ENCODE results near the gene PXDC1.
"Not testable (repeated sequence)": the region's sequence is repeated elsewhere in the genome, so short reads cannot be mapped to it uniquely, and the experiment has no call there.

Gene PXDC1

DNA sequence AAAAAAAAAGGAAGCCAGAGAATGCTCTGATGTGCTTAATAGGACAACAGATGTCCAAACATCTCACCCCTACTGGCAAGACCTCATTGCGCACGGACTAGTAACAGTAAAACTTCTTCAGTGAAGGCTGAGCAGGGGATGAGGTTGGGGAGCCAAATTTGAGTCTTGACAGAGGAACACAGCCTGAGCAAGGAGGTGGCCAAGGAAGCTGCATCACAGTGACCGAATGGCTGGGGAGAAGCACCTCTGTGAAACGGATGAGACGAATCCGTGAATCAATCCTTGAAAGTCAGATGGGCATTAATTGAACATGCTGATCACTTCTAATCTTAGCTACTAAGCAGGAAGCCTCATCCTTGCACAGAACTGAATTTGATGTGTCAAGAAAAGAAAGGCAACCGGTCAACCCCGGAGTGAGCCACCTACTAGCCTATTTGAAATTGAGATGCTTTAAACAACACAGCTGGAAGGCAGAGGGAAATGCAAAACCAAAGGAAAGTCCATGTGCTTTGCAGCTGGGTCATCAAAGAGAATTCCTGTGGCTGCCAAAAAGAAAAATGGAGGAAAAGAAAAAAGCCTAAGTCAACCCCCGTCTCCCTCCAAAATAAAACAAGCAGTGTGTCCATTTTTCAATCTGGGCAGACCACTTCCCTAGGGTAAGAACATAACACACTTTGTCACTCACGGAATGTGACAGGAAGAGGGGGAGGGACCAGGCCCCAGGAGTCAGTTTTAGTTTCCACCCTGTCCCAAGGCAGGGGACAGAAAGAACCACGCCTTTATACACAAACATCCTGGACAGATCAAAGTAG lies 29.5 kb downstream of the PXDC1 start:
- TF ChIP-seq, protein P1, sequence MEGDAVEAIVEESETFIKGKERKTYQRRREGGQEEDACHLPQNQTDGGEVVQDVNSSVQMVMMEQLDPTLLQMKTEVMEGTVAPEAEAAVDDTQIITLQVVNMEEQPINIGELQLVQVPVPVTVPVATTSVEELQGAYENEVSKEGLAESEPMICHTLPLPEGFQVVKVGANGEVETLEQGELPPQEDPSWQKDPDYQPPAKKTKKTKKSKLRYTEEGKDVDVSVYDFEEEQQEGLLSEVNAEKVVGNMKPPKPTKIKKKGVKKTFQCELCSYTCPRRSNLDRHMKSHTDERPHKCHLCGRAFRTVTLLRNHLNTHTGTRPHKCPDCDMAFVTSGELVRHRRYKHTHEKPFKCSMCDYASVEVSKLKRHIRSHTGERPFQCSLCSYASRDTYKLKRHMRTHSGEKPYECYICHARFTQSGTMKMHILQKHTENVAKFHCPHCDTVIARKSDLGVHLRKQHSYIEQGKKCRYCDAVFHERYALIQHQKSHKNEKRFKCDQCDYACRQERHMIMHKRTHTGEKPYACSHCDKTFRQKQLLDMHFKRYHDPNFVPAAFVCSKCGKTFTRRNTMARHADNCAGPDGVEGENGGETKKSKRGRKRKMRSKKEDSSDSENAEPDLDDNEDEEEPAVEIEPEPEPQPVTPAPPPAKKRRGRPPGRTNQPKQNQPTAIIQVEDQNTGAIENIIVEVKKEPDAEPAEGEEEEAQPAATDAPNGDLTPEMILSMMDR (IDR thresholded peaks at IDR 0.05; ENCODE audit: borderline replicate concordance, insufficient read depth, low read depth, low read length): no peak
- no peak overlapping the region for H3K4me3 ChIP-seq (ENCODE audit: low read depth, low read length)

DNA sequence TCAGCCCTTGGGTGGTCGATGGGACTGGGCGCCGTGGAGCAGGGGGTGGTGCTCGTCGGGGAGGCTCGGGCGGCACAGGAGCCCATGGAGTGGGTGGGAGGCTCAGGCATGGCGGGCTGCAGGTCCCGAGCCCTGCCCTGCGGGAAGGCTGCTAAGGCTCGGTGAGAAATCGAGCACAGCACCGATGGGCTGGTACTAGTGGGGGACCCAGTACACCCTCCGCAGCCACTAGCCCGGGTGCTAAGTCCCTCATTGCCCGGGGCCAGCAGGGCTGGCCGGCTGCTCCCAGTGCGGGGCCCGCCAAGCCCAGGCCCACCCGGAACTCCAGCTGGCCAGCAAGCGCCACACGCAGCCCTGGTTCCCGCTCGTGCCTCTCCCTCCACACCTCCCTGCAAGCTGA lies 30.7 kb downstream of the PXDC1 start:
- not testable (repeated sequence) for H3K4me3 ChIP-seq (ENCODE audit: low read depth, low read length)

DNA sequence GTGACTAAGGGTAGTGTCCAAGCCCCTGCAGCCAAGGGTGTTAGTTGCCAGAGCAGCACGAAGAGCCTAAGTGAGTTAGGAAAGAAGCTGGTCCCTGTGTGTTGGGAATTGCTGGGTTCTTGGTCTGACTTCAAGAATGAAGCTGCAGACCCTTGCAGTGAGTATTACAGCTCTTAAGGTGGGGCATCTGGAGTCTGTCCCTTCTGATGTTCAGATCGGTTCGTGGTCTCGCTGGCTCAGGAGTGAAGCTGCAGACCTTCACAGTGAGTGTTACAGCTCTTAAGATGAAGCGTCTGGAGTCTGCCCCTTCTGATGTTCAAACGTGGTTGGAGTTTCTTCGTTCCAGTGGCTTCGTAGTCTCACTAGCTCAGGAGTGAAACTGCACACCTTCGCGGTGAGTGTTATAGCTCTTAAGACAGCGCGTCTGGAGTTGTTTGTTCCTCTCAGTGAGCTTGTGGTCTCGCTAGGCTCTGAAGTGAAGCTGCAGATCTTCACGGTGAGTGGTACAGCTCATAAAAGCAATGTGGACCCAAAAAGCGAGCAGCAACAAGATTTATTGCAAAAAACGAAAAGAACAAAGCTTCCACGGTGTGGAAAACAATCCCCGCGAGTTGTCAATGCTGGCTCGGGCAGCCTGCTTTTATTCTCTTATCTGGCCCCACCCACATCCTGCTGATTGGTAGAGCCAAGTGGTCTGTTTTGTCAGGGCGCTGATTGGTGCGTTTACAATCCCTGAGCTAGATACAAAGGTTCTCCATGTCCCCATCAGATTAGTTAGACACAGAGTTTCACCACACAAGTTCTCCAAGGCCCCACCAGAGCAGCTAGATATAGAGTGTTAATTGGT lies 31.8 kb downstream of the PXDC1 start:
- TF ChIP-seq, protein P1 (IDR thresholded peaks at IDR 0.05; ENCODE audit: borderline replicate concordance, insufficient read depth, low read depth, low read length): no peak
- H3K4me3 ChIP-seq (ENCODE audit: low read depth, low read length): no peak overlapping the region

DNA sequence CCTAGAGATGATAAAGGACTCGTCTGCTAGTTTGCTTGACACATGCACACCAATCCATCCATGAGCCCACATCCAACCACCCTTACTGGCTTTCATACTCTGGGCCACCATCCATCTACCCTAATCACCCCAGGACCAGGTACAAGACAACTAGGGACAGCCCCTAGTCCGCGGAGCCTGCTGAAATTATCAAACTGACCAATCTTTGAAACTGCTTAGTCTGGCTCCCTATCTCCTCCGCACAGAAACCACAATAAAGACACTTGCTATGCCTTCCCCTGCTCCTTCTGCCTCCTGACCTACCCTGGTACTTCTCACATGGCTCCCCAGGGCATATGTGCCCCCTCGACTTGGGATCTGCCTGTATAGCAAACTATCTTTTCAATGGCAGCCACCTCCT lies 33.1 kb downstream of the PXDC1 start:
- TF ChIP-seq, protein P1 (IDR thresholded peaks at IDR 0.05; ENCODE audit: borderline replicate concordance, insufficient read depth, low read depth, low read length): no peak
- H3K4me3 ChIP-seq (ENCODE audit: low read depth, low read length): no peak overlapping the region

DNA sequence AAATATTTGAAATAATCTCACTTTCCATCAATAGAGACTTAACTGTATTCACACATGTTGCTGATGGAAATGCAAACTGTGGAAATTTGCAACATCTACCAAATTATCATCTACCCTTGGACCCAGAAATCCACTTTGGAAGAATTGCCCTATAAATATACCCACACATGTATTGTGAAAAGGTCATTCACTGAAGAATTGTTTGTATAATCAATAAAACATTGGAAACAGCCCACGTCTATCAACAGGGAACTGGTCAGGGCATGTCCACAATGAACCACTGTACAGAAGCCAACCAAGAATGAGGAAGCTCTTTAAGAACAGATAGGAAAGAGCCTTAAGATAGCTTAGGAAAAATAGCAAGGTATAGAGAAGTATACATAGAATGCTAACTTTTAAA lies 36.2 kb downstream of the PXDC1 start:
- TF ChIP-seq, protein P1 (IDR thresholded peaks at IDR 0.05; ENCODE audit: borderline replicate concordance, insufficient read depth, low read depth, low read length): no peak
- H3K4me3 ChIP-seq (ENCODE audit: low read depth, low read length): no peak overlapping the region

DNA sequence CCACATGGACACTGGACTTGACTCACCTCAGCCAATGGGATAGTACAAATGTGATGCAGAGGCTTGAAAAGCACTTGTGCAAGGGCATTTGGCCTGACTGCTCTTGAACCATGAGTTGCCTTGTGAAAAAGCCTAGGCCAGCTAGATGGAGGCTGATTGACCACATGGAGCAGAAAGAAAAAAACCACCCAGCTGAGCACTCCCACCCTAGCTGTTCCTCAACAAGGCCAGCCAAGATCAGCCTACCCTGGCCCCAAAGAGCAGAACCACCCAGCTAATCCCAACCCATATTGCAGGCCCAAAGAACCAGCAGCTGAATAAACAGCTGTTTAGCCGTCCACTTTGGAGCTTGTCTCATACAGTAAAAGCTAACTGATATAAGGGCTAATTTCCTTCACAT lies 36.7 kb downstream of the PXDC1 start:
- H3K4me3 ChIP-seq (ENCODE audit: low read depth, low read length): no peak overlapping the region
- TF ChIP-seq, protein P1 (IDR thresholded peaks at IDR 0.05; ENCODE audit: borderline replicate concordance, insufficient read depth, low read depth, low read length): no peak

DNA sequence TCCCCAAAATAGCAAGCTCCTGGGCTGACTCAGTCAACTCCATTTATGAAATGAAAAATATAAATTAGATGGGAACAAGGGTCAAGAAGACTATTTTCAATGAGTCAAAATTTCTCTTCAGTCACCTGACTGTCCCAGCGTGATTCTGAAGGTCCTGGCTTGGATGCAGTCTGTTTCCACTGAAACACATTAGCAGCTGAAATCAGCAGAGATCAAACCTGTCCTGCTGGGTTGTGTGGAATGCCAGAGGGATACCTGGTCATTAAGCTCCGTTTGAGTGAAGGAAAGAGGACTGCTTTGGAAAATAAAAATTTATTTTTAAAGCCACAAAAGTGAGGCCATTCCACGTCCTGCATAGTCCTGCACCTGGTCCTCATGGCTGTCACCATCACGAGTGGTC lies 37.4 kb downstream of the PXDC1 start:
- TF ChIP-seq, protein P1 (IDR thresholded peaks at IDR 0.05; ENCODE audit: borderline replicate concordance, insufficient read depth, low read depth, low read length): no peak
- H3K4me3 ChIP-seq (ENCODE audit: low read depth, low read length): no peak overlapping the region
